ENCODE results near the gene SLIT3. TPM values are rescaled to one million over a fixed set of nuclear protein-coding genes. Genes with fewer than 3 reads are reported as not detected.

SLIT3 gene
- total RNA-seq, 2 experiments from 2014 or later, result 1.8 to 2.1 TPM

- Mint-ChIP-seq H3K9me3 (no peaks in the 10 kb centered on the region), H3K27me3 (peaks cover 6% of the 10 kb centered on the region), H3K27ac (no peak overlapping the region), H3K4me1 (ENCODE audit: low read depth) (no peaks in the 10 kb centered on the region), H3K4me3 (no peak overlapping the region), H3K36me3 (no peaks in the 10 kb centered on the region)
- ChIA-PET POLR2A (no interaction called here), CTCF (no interaction called here)
- intact Hi-C loops (cut with micrococcal nuclease), result no loop called here
- DNase-seq, result no peak
These were observed 249.6 kb downstream of the SLIT3 start for GRCh38 chr5:169051351-169051750.

- no peak for DNase-seq
- POLR2A ChIA-PET, result no interaction called here
- intact Hi-C loops (cut with micrococcal nuclease), result no loop called here
- CTCF ChIA-PET, result interaction anchor here (0.6 kb wide), 1 partner anchor 383 kb away, joined by 6 read pairs; no protein-coding TSS in a partner anchor
- no peaks in the 10 kb centered on the region for H3K4me1 Mint-ChIP-seq (ENCODE audit: low read depth)
- no peaks in the 10 kb centered on the region for H3K9me3 Mint-ChIP-seq
- no peaks in the 10 kb centered on the region for H3K36me3 Mint-ChIP-seq
- no peak overlapping the region for H3K4me3 Mint-ChIP-seq
- peaks cover 6% of the 10 kb centered on the region for H3K27me3 Mint-ChIP-seq
- H3K27ac Mint-ChIP-seq, result no peak overlapping the region
These were observed 250.3 kb downstream of the SLIT3 start for GRCh38 chr5:169050636-169051035.

DNA sequence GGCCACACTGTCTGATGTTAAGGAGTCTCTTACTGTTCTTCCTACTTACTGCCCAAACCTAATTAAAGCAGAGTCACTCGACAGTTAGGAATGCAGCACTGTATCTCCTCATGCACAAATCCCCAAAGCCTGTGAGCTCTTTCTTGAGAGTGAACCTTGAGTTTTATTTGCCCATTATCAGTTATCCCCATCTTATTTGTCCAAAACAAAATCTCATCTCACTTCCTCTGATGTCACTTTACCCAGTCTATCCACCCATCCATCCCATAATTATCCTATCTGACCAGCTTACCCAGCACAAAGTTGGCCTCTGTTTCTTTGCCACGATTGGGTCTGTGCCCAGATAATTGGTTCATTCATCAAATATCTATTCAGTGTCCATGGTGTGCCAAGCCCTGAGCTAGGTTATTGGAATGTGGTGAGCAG lies 250.8 kb downstream of the SLIT3 start:
- Mint-ChIP-seq H3K4me1 (ENCODE audit: low read depth) (no peaks in the 10 kb centered on the region), H3K36me3 (no peaks in the 10 kb centered on the region), H3K27ac (no peak overlapping the region), H3K9me3 (no peaks in the 10 kb centered on the region), H3K4me3 (no peak overlapping the region), H3K27me3 (peaks cover 4% of the 10 kb centered on the region)
- ChIA-PET CTCF (interaction anchor here (0.6 kb wide), 1 partner anchor 383 kb away, joined by 6 read pairs; no protein-coding TSS in a partner anchor), POLR2A (no interaction called here)
- intact Hi-C loops (cut with micrococcal nuclease), result no loop called here
- no peak for DNase-seq

- CTCF ChIA-PET, result no interaction called here
- H3K27me3 Mint-ChIP-seq, result peaks cover 2% of the 10 kb centered on the region
- H3K27ac Mint-ChIP-seq, result no peak overlapping the region
- H3K36me3 Mint-ChIP-seq, result no peaks in the 10 kb centered on the region
- H3K4me1 Mint-ChIP-seq (ENCODE audit: low read depth), result no peaks in the 10 kb centered on the region
- DNase-seq, result no peak
- POLR2A ChIA-PET, result no interaction called here
- H3K9me3 Mint-ChIP-seq, result no peaks in the 10 kb centered on the region
- intact Hi-C loops (cut with micrococcal nuclease), result no loop called here
- H3K4me3 Mint-ChIP-seq, result no peak overlapping the region
These were observed 251.2 kb downstream of the SLIT3 start for GRCh38 chr5:169049712-169050111.

DNA sequence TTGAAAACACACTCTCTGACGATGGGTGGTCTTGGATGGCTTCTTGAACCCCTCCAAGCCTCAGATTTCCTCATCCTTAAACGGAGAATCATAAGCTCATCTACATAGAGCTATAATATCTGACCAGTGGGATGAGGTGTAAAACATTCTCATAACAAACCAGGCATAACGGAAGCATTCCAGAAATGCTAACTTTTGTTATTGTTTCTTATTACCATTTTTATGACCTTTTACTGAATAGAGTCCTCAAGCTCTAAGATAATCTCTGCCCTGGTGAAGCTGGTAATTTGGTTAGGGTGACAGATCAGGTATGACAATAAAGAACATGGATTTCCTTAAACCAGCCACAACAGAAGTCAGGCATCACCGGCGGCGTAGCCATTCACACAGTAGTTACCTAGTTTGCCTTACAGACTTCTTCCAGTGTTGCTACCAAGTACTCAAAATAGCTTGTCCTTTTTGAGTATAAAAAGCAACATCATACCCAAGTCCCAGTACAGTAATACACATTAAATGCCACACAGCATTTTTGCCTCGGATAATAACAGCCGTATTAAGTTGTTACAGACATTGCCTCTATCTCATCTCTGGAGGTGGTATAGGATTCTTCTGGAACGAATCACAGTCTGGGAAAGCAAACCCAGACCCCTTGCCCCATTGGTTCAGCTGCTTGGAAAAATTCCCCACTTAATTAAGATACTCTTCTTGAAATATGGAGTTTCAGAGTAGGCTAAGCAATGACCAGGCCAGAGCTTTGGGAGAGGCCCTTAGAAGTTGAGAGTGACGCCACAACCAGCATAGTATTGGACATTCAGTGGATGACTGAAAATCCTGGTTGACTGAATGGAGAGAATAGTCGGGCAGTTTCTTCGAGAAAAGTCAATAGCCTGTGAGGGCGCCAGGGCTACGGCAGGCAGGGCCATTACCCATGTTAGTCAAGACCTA lies 252.5 kb downstream of the SLIT3 start:
- Mint-ChIP-seq H3K27ac (no peak overlapping the region), H3K4me3 (no peak overlapping the region), H3K9me3 (no peaks in the 10 kb centered on the region), H3K27me3 (peaks cover 2% of the 10 kb centered on the region), H3K4me1 (ENCODE audit: low read depth) (no peaks in the 10 kb centered on the region), H3K36me3 (no peaks in the 10 kb centered on the region)
- ChIA-PET CTCF (no interaction called here), POLR2A (no interaction called here)
- intact Hi-C loops (cut with micrococcal nuclease), result no loop called here
- no peak for DNase-seq

GRCh38 chr5:169044962-169045361 lies 256.0 kb downstream of the SLIT3 start:
- H3K36me3 Mint-ChIP-seq, result no peaks in the 10 kb centered on the region
- intact Hi-C loops (cut with micrococcal nuclease), result no loop called here
- POLR2A ChIA-PET, result no interaction called here
- no peaks in the 10 kb centered on the region for H3K9me3 Mint-ChIP-seq
- peaks cover 7% of the 10 kb centered on the region for H3K27me3 Mint-ChIP-seq
- CTCF ChIA-PET, result interaction anchor here (0.7 kb wide), 1 partner anchor 339 kb away, joined by 3 read pairs; no protein-coding TSS in a partner anchor
- H3K4me3 Mint-ChIP-seq, result no peak overlapping the region
- no peak overlapping the region for H3K27ac Mint-ChIP-seq
- no peaks in the 10 kb centered on the region for H3K4me1 Mint-ChIP-seq (ENCODE audit: low read depth)
- no peak for DNase-seq

- CTCF ChIA-PET, result no interaction called here
- Mint-ChIP-seq H3K9me3 (no peaks in the 10 kb centered on the region), H3K4me3 (no peak overlapping the region), H3K27ac (no peak overlapping the region), H3K27me3 (peaks cover 6% of the 10 kb centered on the region), H3K4me1 (ENCODE audit: low read depth) (no peaks in the 10 kb centered on the region), H3K36me3 (no peaks in the 10 kb centered on the region)
- no peak for DNase-seq
- POLR2A ChIA-PET, result no interaction called here
- intact Hi-C loops (cut with micrococcal nuclease), result no loop called here
These were observed 259.8 kb downstream of the SLIT3 start for GRCh38 chr5:169041180-169041579.

DNA sequence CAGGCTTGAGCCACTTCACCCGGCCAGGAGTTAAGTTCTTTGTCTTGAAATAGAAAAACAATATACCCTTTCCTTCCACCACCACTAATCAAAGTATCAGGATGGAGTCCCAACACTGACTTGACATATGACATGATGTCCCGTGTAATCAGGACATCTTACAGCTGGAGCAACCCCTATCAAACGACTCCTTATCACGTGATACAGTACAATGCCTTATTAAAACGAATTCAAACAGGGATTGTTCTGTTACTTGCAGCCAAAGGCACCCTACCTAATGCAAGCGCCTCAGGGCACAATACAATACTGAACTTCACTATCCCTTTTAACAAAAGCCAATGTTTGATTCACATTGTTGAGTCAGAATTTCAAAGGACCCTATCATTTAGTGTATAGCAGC lies 261.3 kb downstream of the SLIT3 start:
- Mint-ChIP-seq H3K27ac (no peak overlapping the region), H3K36me3 (no peaks in the 10 kb centered on the region), H3K27me3 (peaks cover 8% of the 10 kb centered on the region), H3K9me3 (no peaks in the 10 kb centered on the region), H3K4me3 (no peak overlapping the region), H3K4me1 (ENCODE audit: low read depth) (no peaks in the 10 kb centered on the region)
- intact Hi-C loops (cut with micrococcal nuclease), result no loop called here
- POLR2A ChIA-PET, result no interaction called here
- CTCF ChIA-PET, result no interaction called here
- no peak for DNase-seq

GRCh38 chr5:169037466-169037865 lies 263.5 kb downstream of the SLIT3 start:
- no peaks in the 10 kb centered on the region for H3K4me1 Mint-ChIP-seq (ENCODE audit: low read depth)

GRCh38 chr5:169036079-169036805 lies 264.7 kb downstream of the SLIT3 start:
- Mint-ChIP-seq H3K9me3 (no peaks in the 10 kb centered on the region), H3K4me3 (no peak overlapping the region), H3K27me3 (peaks cover 8% of the 10 kb centered on the region), H3K4me1 (ENCODE audit: low read depth) (no peaks in the 10 kb centered on the region), H3K36me3 (no peaks in the 10 kb centered on the region), H3K27ac (no peak overlapping the region)
- POLR2A ChIA-PET, result no interaction called here
- CTCF ChIA-PET, result no interaction called here
- DNase-seq, result no peak
- intact Hi-C loops (cut with micrococcal nuclease), result no loop called here

More at GRCh38 chr5:169037466-169037865, 263.5 kb downstream of the SLIT3 start:
- ChIA-PET CTCF (no interaction called here), POLR2A (no interaction called here)
- Mint-ChIP-seq H3K9me3 (no peaks in the 10 kb centered on the region), H3K27me3 (peaks cover 8% of the 10 kb centered on the region), H3K4me3 (no peak overlapping the region), H3K36me3 (no peaks in the 10 kb centered on the region), H3K27ac (no peak overlapping the region)
- DNase-seq, result no peak
- intact Hi-C loops (cut with micrococcal nuclease), result no loop called here

DNA sequence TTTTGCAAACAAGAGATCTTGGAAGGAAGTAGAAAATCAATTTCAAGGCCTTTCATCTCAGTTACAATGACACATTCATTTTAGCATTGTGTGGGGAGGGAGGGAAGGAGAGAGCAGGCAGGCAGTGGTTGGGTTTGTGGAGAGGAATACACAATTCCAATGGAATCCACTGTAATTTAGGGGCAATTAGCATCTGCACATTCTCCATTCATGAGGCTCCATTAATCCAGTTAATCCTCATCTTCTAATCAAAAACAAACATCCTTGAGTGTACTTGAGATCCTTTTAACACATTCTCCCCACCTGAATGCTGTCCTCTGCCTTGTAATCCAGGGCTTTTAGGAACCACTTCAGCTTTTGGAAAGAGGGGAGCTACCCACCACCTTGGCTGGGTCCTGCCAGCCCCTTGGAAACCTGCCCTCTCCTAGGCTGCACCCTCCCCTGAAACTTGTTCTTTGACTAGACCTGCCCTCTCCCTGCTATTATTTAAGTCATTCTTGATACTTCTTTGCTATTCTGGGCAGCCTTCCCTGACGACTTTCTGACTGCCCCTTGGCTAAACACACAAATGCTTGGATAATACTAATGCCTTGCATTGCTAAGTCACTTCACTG lies 271.2 kb downstream of the SLIT3 start:
- DNase-seq, result no peak
- no peaks in the 10 kb centered on the region for H3K27me3 Mint-ChIP-seq
- CTCF ChIA-PET, result no interaction called here
- POLR2A ChIA-PET, result no interaction called here
- no peak overlapping the region for H3K27ac Mint-ChIP-seq
- no peak overlapping the region for H3K4me3 Mint-ChIP-seq
- H3K9me3 Mint-ChIP-seq, result no peaks in the 10 kb centered on the region
- H3K4me1 Mint-ChIP-seq (ENCODE audit: low read depth), result no peaks in the 10 kb centered on the region
- no peaks in the 10 kb centered on the region for H3K36me3 Mint-ChIP-seq
- intact Hi-C loops (cut with micrococcal nuclease), result no loop called here

GRCh38 chr5:169029037-169029436 lies 271.9 kb downstream of the SLIT3 start:
- no peaks in the 10 kb centered on the region for H3K36me3 Mint-ChIP-seq
- no peaks in the 10 kb centered on the region for H3K27me3 Mint-ChIP-seq
- intact Hi-C loops (cut with micrococcal nuclease), result no loop called here
- no peak for DNase-seq
- ChIA-PET CTCF (no interaction called here), POLR2A (no interaction called here)
- H3K27ac Mint-ChIP-seq, result no peak overlapping the region
- no peaks in the 10 kb centered on the region for H3K9me3 Mint-ChIP-seq
- H3K4me1 Mint-ChIP-seq (ENCODE audit: low read depth), result no peaks in the 10 kb centered on the region
- no peak overlapping the region for H3K4me3 Mint-ChIP-seq

Measured in activated CD4-positive, alpha-beta memory T cell treated with anti-CD3 and anti-CD28 coated beads for 36 hours (primary cell).